OCI-LY1 (cell line): Measurements from ENCODE around the gene IGFBP2.

ENCODE experiments used
- EZH2 ChIP-seq: fragments of 200-600 bp; sonication (generic), shearing (Covaris generic); IDR thresholded peaks from 2 replicates; pipeline ENCODE4 v1.8.0; 2017; ENCODE audit warnings: borderline replicate concordance, mixed run types, mild to moderate bottlenecking, antibody characterized with exemption, low read length, moderate library complexity, mixed read lengths
- TF ChIP-seq, protein P1 (sequence below): fragments of 200-600 bp; sonication (generic), shearing (Covaris generic); IDR thresholded peaks from 2 replicates; pipeline ENCODE4 v1.5.1; 2017; ENCODE audit warnings: mild to moderate bottlenecking, antibody characterized with exemption, low read length, moderate library complexity, mixed read lengths

DNA sequence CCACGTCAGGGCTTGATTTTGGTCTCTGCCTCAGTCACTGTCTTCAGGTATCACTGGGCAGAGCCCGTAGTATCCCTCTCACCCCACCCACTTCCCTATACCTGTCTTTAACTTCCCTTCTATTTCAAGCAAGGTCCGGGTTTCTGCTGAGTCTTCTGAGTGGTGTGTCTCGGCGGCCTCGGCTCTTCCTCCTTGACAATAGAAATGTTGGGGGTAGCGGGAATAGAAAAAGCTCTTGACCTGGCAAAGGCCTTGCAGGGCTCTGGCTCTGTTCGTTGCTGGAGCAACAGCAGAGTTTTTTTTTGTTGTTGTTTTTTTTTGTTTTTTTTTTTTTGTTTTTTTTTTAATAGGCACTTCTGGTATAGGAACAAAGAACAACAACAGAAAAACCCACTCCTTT lies 78.1 kb downstream of the IGFBP2 start:
- TF ChIP-seq, protein P1, sequence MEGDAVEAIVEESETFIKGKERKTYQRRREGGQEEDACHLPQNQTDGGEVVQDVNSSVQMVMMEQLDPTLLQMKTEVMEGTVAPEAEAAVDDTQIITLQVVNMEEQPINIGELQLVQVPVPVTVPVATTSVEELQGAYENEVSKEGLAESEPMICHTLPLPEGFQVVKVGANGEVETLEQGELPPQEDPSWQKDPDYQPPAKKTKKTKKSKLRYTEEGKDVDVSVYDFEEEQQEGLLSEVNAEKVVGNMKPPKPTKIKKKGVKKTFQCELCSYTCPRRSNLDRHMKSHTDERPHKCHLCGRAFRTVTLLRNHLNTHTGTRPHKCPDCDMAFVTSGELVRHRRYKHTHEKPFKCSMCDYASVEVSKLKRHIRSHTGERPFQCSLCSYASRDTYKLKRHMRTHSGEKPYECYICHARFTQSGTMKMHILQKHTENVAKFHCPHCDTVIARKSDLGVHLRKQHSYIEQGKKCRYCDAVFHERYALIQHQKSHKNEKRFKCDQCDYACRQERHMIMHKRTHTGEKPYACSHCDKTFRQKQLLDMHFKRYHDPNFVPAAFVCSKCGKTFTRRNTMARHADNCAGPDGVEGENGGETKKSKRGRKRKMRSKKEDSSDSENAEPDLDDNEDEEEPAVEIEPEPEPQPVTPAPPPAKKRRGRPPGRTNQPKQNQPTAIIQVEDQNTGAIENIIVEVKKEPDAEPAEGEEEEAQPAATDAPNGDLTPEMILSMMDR: no peak
- TF ChIP-seq EZH2: no peak
